Kidney (tissue), 14 donors: Measurements from ENCODE around the gene AKAP6. TPM values are rescaled to one million over a fixed set of nuclear protein-coding genes. Genes with fewer than 3 reads are reported as not detected.

Experiments
- DNase-seq, 5 donors: peaks; one replicate each; pipeline ENCODE4 v3.0.0-alpha.2; 2013 to 2020
- FAIRE-seq: peaks from 2 replicates; lab custom pipeline; 2012; peaks lifted over from hg19 to GRCh38; lab: Jason Lieb, UNC
- H3K27ac ChIP-seq, 2 donors: one replicate each; pipeline ENCODE4 v1.7.0; 2013; ENCODE audit warnings: low read depth in 2 of 2, low read length in 2 of 2, inconsistent platforms in 1 of 2
- H3K27me3 ChIP-seq: one replicate; pipeline ENCODE4 v1.7.1; 2013; ENCODE audit warnings: low read length, inconsistent platforms; ENCODE audit not compliant: control insufficient read depth, insufficient read depth
- H3K36me3 ChIP-seq, 3 donors: one replicate each; pipeline versions ENCODE4 v1.7.0 to v1.7.1; 2013; ENCODE audit warnings: low read length in 3 of 3, control low read depth in 1 of 3, inconsistent platforms in 1 of 3; ENCODE audit not compliant: insufficient read depth in 3 of 3, control insufficient read depth in 2 of 3
- H3K4me1 ChIP-seq, 3 donors: one replicate each; pipeline versions ENCODE4 v1.7.0 to v1.7.1; 2013; ENCODE audit warnings: low read length in 3 of 3, inconsistent platforms in 1 of 3, low read depth in 1 of 3; ENCODE audit not compliant: control insufficient read depth in 2 of 3, insufficient read depth in 2 of 3
- H3K4me3 ChIP-seq, 3 donors: one replicate each; pipeline versions ENCODE4 v1.7.0 to v1.8.1; 2013; ENCODE audit warnings: low read length in 3 of 3, control low read depth in 1 of 3, inconsistent platforms in 1 of 3
- H3K9ac ChIP-seq, 3 donors: one replicate each; pipeline versions ENCODE4 v1.7.0 to v1.7.1; 2013; ENCODE audit warnings: low read length in 3 of 3, control low read depth in 1 of 3, inconsistent platforms in 1 of 3
- H3K9me3 ChIP-seq, 3 donors: one replicate each; pipeline versions ENCODE4 v1.7.0 to v1.7.1; 2013; ENCODE audit warnings: low read length in 3 of 3, control low read depth in 1 of 3, inconsistent platforms in 1 of 3; ENCODE audit not compliant: control insufficient read depth in 2 of 3, insufficient read depth in 1 of 3
- CTCF ChIP-seq: IDR thresholded peaks from 3 replicates; pipeline ENCODE4 v1.5.1; 2012; ENCODE audit warnings: mild to moderate bottlenecking, moderate library complexity, borderline replicate concordance; ENCODE audit not compliant: insufficient read depth; ENCODE audit errors: extremely low read depth
- intact Hi-C: fragments of 100-400 bp; cut with DNase I; formaldehyde crosslinking; loops from one replicate; pipeline ENCODE4 v1.11.1; 2022
- polyA plus RNA-seq: library from polyadenylated mRNA; stranded (reverse); fragments of 350-450 nt; fragmentation: Illumina TruSeq; extraction: RNeasy Lipid Tissue Mini Kit (QIAGEN cat#74804); gene quantifications from one replicate; pipeline ENCODE4 v1.2.3, GENCODE V29; 2014; ENCODE audit warnings: low read depth, low replicate concordance; ENCODE audit not compliant: insufficient read depth
- total RNA-seq: library from RNA; stranded (reverse); fragmentation: NEBNext Ultra II Directional; extraction: Animal tissue kit (Norgen Biotek cat#: 25700); gene quantifications from one replicate; pipeline ENCODE4 v1.2.1, GENCODE V29; 2021
- donor health status: control.
- donor health status: control.
- donor health status: control.
- donor health status: control.
- donor health status: control.
- donor health status: DM: yes; HTN: yes; CAD: no.
- donor health status: Normal renal cell carcinoma (clear cell type).

Gene AKAP6
- total and polyA plus RNA-seq, 2 donors from 2014 or later = 0.92 to 10.5 TPM

GRCh38 chr14:32513571-32514009, 184.5 kb downstream of the AKAP6 start:
- H3K9ac ChIP-seq = no peak overlapping the region
- H3K4me3 ChIP-seq = no peak overlapping the region
- no peaks in the 10 kb centered on the region for H3K36me3 ChIP-seq
- no peak overlapping the region for H3K27ac ChIP-seq
- TF ChIP-seq CTCF = peak; percentile 18
- intact Hi-C loops = no loop called here
- no peaks in the 10 kb centered on the region for H3K9me3 ChIP-seq
- no peaks in the 10 kb centered on the region for H3K27me3 ChIP-seq
- DNase-seq = peak in 1 of 5 donors; percentile 38
- peak; percentile 93 for FAIRE-seq
- peaks cover 0 to 3% (median 2%) of the 10 kb centered on the region in 3 donors for H3K4me1 ChIP-seq

GRCh38 chr14:32514236-32514635, 185.1 kb downstream of the AKAP6 start:
- Histone ChIP-seq H3K4me1 (peaks cover 0 to 3% (median 2%) of the 10 kb centered on the region in 3 donors), H3K9ac (no peak overlapping the region), H3K27ac (no peak overlapping the region), H3K27me3 (no peaks in the 10 kb centered on the region), H3K9me3 (no peaks in the 10 kb centered on the region), H3K36me3 (no peaks in the 10 kb centered on the region), H3K4me3 (no peak overlapping the region)
- DNase-seq (peak in 1 of 5 donors; percentile 26), FAIRE-seq (no peak)
- intact Hi-C loops = no loop called here
- no peak for TF ChIP-seq CTCF

GRCh38 chr14:32514681-32515080, 185.6 kb downstream of the AKAP6 start:
- Histone ChIP-seq H3K9me3 (no peaks in the 10 kb centered on the region), H3K27ac (no peak overlapping the region), H3K4me1 (peaks cover 0 to 3% (median under 1%) of the 10 kb centered on the region in 3 donors), H3K27me3 (no peaks in the 10 kb centered on the region), H3K9ac (no peak overlapping the region), H3K36me3 (no peaks in the 10 kb centered on the region), H3K4me3 (no peak overlapping the region)
- peak in 4 of 5 donors; percentile 42 to 79 (median 57) for DNase-seq
- no peak for TF ChIP-seq CTCF
- intact Hi-C loops = no loop called here
- FAIRE-seq = no peak
